Muscle layer of duodenum (tissue), 2 donors: ENCODE measurements around the gene ZNF783.
A peak's percentile ranks its signal among the peaks of the same experiment; 100 is the strongest.
"Not testable (repeated sequence)": the region's sequence is repeated elsewhere in the genome, so short reads cannot be mapped to it uniquely, and the experiment has no call there.

ENCODE experiments used
- H3K27ac ChIP-seq: one replicate; pipeline ENCODE4 v1.7.0; 2013; ENCODE audit warnings: mild to moderate bottlenecking, low read length
- H3K27me3 ChIP-seq: one replicate; pipeline ENCODE4 v1.7.0; 2013; ENCODE audit warnings: low read depth, mild to moderate bottlenecking, control low read depth, low read length
- H3K36me3 ChIP-seq, 2 donors: one replicate each; pipeline ENCODE4 v1.7.0; 2013; ENCODE audit warnings: low read length in 2 of 2, control low read depth in 1 of 2, mild to moderate bottlenecking in 1 of 2; ENCODE audit not compliant: insufficient read depth in 2 of 2, control insufficient read depth in 1 of 2
- H3K4me1 ChIP-seq, 2 donors: one replicate each; pipeline ENCODE4 v1.7.0; 2013; ENCODE audit warnings: low read length in 2 of 2, mild to moderate bottlenecking in 2 of 2, control low read depth in 1 of 2, moderate library complexity in 1 of 2; ENCODE audit not compliant: insufficient read depth in 2 of 2, control insufficient read depth in 1 of 2
- H3K4me3 ChIP-seq, 2 donors: one replicate each; pipeline ENCODE4 v1.7.0; 2013; ENCODE audit warnings: low read length in 2 of 2, low read depth in 1 of 2, mild to moderate bottlenecking in 1 of 2
- H3K9me3 ChIP-seq, 2 donors: one replicate each; pipeline ENCODE4 v1.7.0; 2013; ENCODE audit warnings: low read length in 2 of 2, control low read depth in 1 of 2, mild to moderate bottlenecking in 1 of 2; ENCODE audit not compliant: control insufficient read depth in 1 of 2
- donor health status: healthy.

Gene ZNF783

DNA sequence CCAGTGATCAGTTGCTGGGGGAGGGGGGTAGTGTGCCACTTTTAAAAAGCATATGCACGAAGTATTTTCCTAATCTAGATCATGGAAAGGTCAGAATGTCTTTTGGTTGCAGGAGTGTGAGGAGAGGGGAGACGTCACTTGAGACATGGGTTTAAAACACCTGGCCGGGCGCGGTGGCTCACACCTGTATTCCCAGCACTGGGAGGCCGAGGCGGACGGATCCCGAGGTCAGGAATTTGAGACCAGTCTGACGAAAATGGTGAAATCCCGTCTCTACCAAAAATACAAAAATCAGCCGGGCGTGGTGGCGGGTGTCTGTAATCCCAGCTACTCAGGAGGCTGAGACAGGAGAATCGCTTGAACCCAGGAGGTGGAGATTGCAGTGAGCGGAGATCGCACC is 35.6 kb upstream of the ZNF783 start:
- not testable (repeated sequence) for H3K27ac ChIP-seq, H3K27me3 ChIP-seq, H3K4me3 ChIP-seq, H3K9me3 ChIP-seq, H3K4me1 ChIP-seq
- H3K36me3 ChIP-seq = peaks cover 7 to 28% of the 10 kb centered on the region in 2 donors

DNA sequence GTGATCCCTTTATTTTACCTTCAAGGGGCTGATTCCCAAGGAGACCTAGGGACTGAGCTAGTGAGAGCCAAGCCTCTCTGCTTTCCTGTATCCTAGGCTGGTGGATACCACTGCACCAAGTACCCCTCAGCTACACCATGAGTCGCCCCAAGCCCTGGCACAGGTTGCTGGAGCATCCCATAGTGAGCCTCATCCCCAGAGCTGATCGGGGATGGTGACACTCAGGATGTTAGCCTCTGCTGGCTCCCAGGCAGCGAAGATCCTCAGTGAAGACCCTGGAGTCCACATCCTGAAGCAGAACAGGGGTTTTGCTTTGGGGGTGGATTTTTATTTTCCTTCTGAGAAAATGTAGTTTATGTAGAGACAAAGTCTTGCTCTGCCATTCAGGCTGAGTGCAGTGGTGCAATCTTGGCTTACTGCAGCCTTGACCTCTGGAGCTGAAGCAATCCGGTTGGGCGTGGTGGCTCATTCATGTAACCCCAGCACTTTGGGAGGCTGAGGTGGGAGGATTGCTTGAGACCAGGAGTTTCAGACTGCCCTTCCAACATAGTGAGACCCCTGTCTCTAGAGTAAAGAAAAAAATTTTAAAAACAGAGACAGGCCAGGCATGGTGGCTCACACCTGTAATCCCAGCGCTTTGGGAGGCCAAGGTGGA is 35.0 kb upstream of the ZNF783 start:
- no peaks in the 10 kb centered on the region for H3K4me1 ChIP-seq
- H3K9me3 ChIP-seq = no peaks in the 10 kb centered on the region
- peaks cover 4 to 24% of the 10 kb centered on the region in 2 donors for H3K36me3 ChIP-seq
- no peak overlapping the region for H3K27ac ChIP-seq
- no peak overlapping the region for H3K4me3 ChIP-seq
- no peaks in the 10 kb centered on the region for H3K27me3 ChIP-seq

DNA sequence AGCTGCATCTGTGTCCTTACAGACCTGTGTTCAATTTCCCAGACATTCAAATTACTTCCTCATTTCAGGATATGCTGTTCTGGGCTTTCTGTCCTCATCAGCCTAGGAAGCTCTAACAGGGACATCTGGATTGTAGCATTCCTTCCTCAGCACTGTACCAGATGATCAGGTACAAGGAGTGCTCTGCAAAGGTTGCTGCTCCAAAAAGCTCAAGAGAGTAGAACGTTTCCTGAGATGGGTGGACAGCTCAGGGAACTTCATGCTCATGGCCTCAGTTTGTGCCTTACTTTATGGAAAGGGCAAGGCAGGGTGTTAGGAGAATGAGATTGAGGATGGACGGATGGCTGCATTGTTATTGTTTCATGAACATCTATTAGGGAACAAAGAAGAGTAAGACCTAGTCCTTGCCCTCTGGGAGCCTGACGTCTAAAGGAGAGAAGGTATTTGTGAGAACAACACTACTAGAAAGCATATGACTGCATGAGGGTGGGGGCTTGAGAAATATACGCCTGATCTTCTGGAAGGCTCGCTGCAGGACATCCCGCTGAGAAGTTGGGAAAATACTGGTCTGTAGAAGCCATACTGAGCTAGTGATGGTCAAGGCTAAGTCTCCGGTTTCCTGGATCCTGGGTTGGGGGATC is 33.0 kb upstream of the ZNF783 start:
- Histone ChIP-seq H3K4me1 (no peaks in the 10 kb centered on the region), H3K9me3 (no peaks in the 10 kb centered on the region), H3K36me3 (peaks cover 4 to 20% of the 10 kb centered on the region in 2 donors), H3K27ac (no peak overlapping the region), H3K4me3 (no peak overlapping the region), H3K27me3 (no peaks in the 10 kb centered on the region)

DNA sequence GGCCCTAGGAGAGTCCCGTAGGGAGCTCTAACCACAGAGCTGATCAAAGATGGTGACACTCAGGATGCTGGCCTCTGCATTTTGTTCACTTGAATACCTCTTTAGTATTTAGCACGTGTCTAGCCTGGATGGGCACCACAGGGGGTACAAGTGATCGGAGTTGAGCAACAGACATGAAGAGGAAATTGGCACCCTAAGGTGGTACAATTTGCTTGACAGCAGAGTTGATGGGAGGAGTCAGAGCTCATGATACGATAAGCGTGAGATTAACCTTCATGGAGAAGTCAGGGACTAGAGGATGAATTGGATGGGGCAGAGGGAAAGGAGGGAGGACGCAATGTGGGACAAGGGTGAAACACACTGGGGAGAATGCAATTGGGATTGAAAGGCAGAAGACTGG is 32.5 kb upstream of the ZNF783 start:
- Histone ChIP-seq H3K27me3 (no peaks in the 10 kb centered on the region), H3K27ac (no peak overlapping the region), H3K9me3 (no peaks in the 10 kb centered on the region), H3K4me1 (no peaks in the 10 kb centered on the region), H3K4me3 (no peak overlapping the region), H3K36me3 (peaks cover 4 to 14% of the 10 kb centered on the region in 2 donors)

DNA sequence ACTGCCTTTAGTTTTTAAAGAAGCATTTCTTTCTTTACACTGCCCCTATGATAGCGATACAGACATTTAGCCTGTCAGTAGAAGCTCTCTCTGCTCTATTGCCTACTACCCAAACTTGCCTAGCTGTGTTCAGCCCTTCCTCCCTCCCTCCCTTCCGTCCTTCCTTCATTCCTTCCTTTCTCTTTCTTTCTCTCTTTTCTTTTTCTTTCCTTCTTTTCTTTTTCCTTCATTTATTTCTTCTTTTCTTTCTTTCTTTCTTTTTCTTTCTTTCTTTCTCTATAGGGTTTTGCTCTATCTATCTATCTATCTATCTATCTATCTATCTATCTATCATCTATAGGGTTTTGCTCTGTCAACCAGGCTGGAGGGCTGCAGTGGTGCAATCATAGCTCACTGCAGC is 29.6 kb upstream of the ZNF783 start:
- H3K9me3 ChIP-seq = no peaks in the 10 kb centered on the region
- no peaks in the 10 kb centered on the region for H3K27me3 ChIP-seq
- H3K27ac ChIP-seq = no peak overlapping the region
- no peaks in the 10 kb centered on the region for H3K4me1 ChIP-seq
- H3K36me3 ChIP-seq = no peaks in the 10 kb centered on the region
- no peak overlapping the region for H3K4me3 ChIP-seq

DNA sequence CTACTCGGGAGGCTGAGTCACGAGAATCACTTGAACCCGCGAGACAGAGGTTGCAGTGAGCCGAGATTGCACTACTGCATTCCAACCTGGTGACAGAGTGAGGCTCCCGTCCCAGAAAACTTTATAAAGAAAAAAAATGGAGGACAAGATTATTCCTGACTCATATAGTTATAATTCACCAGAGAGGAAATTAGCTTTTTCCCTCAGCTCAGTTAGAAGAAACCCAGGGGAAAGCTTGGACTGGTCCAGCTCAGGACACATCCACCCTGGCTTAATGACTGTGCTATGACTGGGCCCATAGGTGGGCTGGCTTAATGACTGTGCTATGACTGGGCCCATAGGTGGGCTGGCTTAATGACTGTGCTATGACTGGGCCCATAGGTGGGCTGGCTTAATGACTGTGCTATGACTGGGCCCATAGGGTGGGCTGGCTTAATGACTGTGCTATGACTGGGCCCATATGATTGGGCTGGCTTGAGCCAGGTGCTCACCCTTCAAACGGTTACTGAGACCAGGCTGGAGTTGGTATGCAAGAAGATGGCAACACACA is 28.3 kb upstream of the ZNF783 start:
- H3K36me3 ChIP-seq, H3K27ac ChIP-seq, H3K4me1 ChIP-seq, H3K9me3 ChIP-seq, H3K27me3 ChIP-seq, H3K4me3 ChIP-seq: not testable (repeated sequence)

DNA sequence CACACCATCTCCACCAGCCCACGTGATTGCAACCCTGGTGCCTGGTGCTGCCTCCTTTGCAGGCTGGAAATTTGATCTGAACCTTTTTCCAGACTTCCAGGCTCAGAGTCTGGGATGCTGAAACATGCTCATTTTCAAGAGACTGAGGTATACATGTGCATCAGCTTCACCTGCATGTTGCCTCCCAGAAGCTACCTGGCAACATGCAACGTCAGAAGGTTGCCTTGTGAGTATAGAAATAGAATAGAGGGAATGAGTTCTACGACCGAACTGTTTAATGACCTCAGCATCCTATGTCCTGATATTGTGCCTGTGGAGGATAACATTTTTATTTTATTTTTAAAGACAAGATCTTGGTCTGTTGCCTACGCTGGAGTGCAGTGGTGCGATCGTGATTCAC is 24.5 kb upstream of the ZNF783 start:
- peaks cover 7 to 19% of the 10 kb centered on the region in 2 donors for H3K4me1 ChIP-seq

DNA sequence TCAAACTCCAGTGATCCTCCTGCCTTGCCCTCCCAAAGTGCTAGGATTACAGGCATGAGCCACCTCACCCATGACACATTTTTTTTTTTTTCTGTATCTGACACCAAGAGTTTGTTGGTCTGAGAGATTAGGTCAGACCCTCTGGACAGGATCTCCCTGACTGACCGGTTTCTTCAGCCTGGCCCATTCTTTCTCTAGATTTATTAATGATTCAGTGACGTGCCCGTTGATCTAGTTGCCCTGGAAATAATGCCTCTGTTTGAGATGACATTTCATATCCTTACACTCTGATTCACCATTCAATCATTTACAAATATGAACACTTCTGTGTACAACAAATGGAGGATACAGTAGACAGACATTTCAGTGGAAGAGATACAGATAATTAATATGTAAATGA is 23.9 kb upstream of the ZNF783 start:
- peaks cover 7 to 19% of the 10 kb centered on the region in 2 donors for H3K4me1 ChIP-seq
- H3K27ac ChIP-seq = no peak overlapping the region

More for the DNA sequence above, 24.5 kb upstream of the ZNF783 start:
- no peak overlapping the region for H3K27ac ChIP-seq
- no peaks in the 10 kb centered on the region for H3K36me3 ChIP-seq
- no peaks in the 10 kb centered on the region for H3K9me3 ChIP-seq
- no peak overlapping the region for H3K4me3 ChIP-seq
- no peaks in the 10 kb centered on the region for H3K27me3 ChIP-seq

DNA sequence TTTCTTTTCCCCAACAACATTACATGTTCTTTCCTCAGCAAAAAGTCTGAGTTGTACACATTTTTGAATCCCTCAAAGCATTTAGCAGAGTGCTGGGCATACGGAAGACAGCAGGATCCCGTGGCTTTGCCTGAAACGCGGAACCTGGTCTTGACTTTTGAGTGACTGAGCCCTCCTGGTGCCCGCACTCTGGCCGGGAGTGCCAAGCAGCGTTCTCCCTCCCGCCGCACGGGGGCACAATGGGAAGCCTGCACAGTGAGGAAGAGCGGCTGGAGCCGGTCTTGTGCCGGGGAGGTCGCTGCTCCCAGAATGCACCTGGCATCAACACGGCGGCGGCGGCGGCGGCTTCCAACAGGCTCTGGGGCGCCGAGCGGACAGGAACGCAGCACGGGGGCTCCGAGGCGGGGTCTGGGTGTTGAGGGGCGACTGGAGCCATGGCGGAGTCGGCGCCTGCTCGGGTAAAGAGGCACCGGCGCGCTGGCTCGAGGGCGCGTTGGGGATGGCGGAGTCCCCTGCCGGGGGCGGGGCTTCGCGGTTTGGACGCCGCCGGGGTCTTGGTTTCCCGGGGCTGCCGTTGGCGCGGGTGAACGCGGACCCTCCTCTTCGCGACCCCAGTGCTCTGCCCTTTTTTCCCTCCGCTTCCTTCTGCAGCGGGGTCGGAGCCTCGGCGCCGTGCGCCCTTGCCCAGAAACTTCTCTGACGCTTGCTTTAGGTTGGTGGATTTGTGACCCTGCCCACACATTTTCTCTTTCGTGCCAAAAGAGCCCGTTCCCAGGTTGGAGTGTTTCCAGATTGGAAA is 22.5 kb upstream of the ZNF783 start, which contains the start of gene ZNF212:
TSS of gene ZNF212 (plus strand) at position 307 of the 799 bp plus-strand sequence. CDS start at position 435, 128 bp downstream.
- Histone ChIP-seq H3K27me3 (no peaks in the 10 kb centered on the region), H3K4me3 (peak within 1 kb of the TSS; percentile 98 to 99), H3K36me3 (no peaks in the 10 kb centered on the region), H3K4me1 (peaks cover 7 to 19% of the 10 kb centered on the region in 2 donors), H3K27ac (peak within 1 kb of the TSS; percentile 16), H3K9me3 (no peaks in the 10 kb centered on the region)

More for the DNA sequence above, 23.9 kb upstream of the ZNF783 start:
- Histone ChIP-seq H3K4me3 (no peak overlapping the region), H3K36me3 (no peaks in the 10 kb centered on the region), H3K27me3 (no peaks in the 10 kb centered on the region), H3K9me3 (no peaks in the 10 kb centered on the region)

DNA sequence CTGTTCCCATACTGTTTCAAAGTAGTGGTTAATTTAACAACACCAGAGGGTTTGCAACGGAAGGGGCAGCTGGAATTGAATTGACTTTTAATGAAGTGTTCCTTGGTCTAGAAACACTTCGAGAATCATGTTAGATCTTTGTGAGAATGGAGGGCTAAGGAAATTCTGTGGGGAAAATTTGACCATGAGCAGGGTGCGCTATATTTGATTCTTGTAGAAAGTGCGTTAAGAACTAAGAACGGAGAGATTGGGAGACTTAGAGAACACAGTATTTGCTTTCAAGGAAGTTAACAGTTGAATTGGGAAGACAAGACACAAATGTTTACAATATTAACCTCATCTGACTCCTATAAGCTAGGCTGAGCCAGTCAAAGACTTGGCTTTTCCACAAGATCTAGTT is 21.4 kb upstream of the ZNF783 start:
- no peaks in the 10 kb centered on the region for H3K27me3 ChIP-seq
- H3K4me3 ChIP-seq = peak overlapping the region; percentile 98 to 99
- no peak overlapping the region for H3K27ac ChIP-seq

DNA sequence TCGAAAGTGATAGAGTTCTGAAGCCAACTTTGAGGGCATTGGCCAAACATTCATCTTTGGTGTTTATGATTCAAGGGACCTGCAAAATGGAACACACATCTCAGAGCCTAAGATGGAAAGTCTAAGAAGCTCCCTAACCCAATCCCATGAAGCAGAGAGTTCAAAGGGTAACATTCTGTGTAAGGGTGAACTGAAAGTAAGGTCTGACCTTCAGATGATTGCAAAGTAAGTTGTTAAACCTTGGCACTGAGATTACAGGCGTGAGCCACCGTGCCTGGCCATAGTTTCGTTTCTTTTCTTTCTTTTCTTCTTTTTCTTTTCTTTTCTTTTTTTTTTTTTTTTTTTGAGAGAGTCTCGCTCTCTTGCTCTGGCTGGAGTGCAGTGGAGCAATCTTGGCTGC is 20.3 kb upstream of the ZNF783 start:
- H3K27ac ChIP-seq = no peak overlapping the region
- no peaks in the 10 kb centered on the region for H3K36me3 ChIP-seq
- no peaks in the 10 kb centered on the region for H3K27me3 ChIP-seq
- H3K4me1 ChIP-seq = peaks cover 7 to 19% of the 10 kb centered on the region in 2 donors
- H3K4me3 ChIP-seq = no peak overlapping the region
- H3K9me3 ChIP-seq = no peaks in the 10 kb centered on the region

More for the DNA sequence above, 21.4 kb upstream of the ZNF783 start:
- no peaks in the 10 kb centered on the region for H3K36me3 ChIP-seq
- H3K4me1 ChIP-seq = peaks cover 7 to 19% of the 10 kb centered on the region in 2 donors
- H3K9me3 ChIP-seq = no peaks in the 10 kb centered on the region
